ENCODE data around the gene BTC. TPM values are rescaled to one million over a fixed set of nuclear protein-coding genes. Genes with fewer than 3 reads are reported as not detected.

The BTC gene
- polyA plus RNA-seq, 1 of the 3 experiments (the other 2 are of a cell fraction): not detected

- DNase-seq: peak; percentile 19
- Histone ChIP-seq H3K4me3 (ENCODE audit: low read depth in 2 of 2, low read length in 1 of 2) (peak overlapping the region; percentile 39 to 57; a peak in 3 of 4 replicates), H3K9me2 (no peaks in the 10 kb centered on the region), H3K4me1 (ENCODE audit: control insufficient read depth in 1 of 2, insufficient read depth in 2 of 2, low read depth in 1 of 2, low read length in 1 of 2) (no peaks in the 10 kb centered on the region), H3K9me3 (no peaks in the 10 kb centered on the region), H3K79me2 (ENCODE audit: insufficient read depth) (no peaks in the 10 kb centered on the region), H2AFZ (ENCODE audit: low read depth) (peak overlapping the region; percentile 46; the same call in 1 of the 2 replicates), H4K20me1 (ENCODE audit: insufficient read depth) (no peaks in the 10 kb centered on the region), H3K9ac (no peak overlapping the region), H3K27me3 (ENCODE audit: insufficient read depth) (peaks cover 38% of the 10 kb centered on the region; the same call in 1 of the 2 replicates), H3K4me2 (peak overlapping the region; percentile 84), H3K36me3 (replicated peaks in 1 of 2; ENCODE audit: control insufficient read depth in 1 of 2, insufficient read depth in 2 of 2, low read length in 1 of 2) (no peaks in the 10 kb centered on the region), H3K27ac (ENCODE audit: low read depth in 2 of 2, low read length in 1 of 2) (no peak overlapping the region), H3F3A (replicated peaks; ENCODE audit: insufficient read depth) (no peaks in the 10 kb centered on the region)
- POLR2A ChIA-PET: no interaction called here
- TF ChIP-seq RFX5 (IDR thresholded peaks at IDR 0.05; ENCODE audit: low read length) (no peak), FOXJ3 (CRISPR knock-in tag; IDR thresholded peaks at IDR 0.05) (no peak), FOSL2 (IDR thresholded peaks at IDR 0.05; ENCODE audit: borderline replicate concordance, low read depth) (no peak), GATA2 (CRISPR knock-in tag; IDR thresholded peaks at IDR 0.05) (no peak), RCOR1 (IDR thresholded peaks at IDR 0.05; ENCODE audit: low read length) (no peak), USF2 (IDR thresholded peaks at IDR 0.05; ENCODE audit: borderline replicate concordance, low read depth, low read length) (no peak), TCF12 (IDR thresholded peaks at IDR 0.05) (no peak), NFIC (IDR thresholded peaks at IDR 0.05; ENCODE audit: borderline replicate concordance) (no peak), TAF1 (IDR thresholded peaks at IDR 0.05; ENCODE audit: borderline replicate concordance, low read depth, low read length) (no peak), MXI1 (IDR thresholded peaks at IDR 0.05; ENCODE audit: low read depth, low read length) (no peak), SMC3 (IDR thresholded peaks at IDR 0.05; ENCODE audit: low read depth, low read length) (no peak), ZBTB33 (IDR thresholded peaks at IDR 0.05; ENCODE audit: borderline replicate concordance, low read depth) (no peak), RAD21 (IDR thresholded peaks at IDR 0.05; ENCODE audit: low read length) (no peak), GABPA (IDR thresholded peaks at IDR 0.05; ENCODE audit: low read depth) (no peak), IRF3 (IDR thresholded peaks at IDR 0.05; ENCODE audit: low read depth, low read length) (no peak), EP300 (IDR thresholded peaks at IDR 0.05; ENCODE audit: borderline replicate concordance in 1 of 2, low read depth in 1 of 2, low read length in 1 of 2) (no peak), ELF1 (IDR thresholded peaks at IDR 0.05) (no peak), CHD2 (IDR thresholded peaks at IDR 0.05; ENCODE audit: low read length, partially characterized antibody) (no peak)
- CTCF ChIA-PET: interaction anchor here (1.5 kb wide), 1 partner anchor 8 kb away, joined by 3 read pairs; no protein-coding TSS in a partner anchor
- 4% methylated on average over 25 of the region's 42 CpGs for WGBS (ENCODE audit: low lambda C conversion rate)
Observed at GRCh38 chr4:74793757-74794381, 454 bp downstream of the BTC start.

All from SK-N-SH (cell line).